T-cell (primary cell): ENCODE data around the gene CCN5. TPM values are rescaled to one million over a fixed set of nuclear protein-coding genes. Genes with fewer than 3 reads are reported as not detected.

ENCODE experiments used
- ATAC-seq, 4 experiments: fragments of 200-7000 bp in 3 of 4; fragments of 150-1000 bp in 1 of 4; cut with Tn5 transposase; replicated peaks in 1 of 4; 1 replicate in 3 of 4; 2 replicates in 1 of 4; pipeline ENCODE4 v1.10.0; 2021; ENCODE audit warnings: moderate library complexity in 3 of 4, mild to moderate bottlenecking in 2 of 4, moderate number of reproducible peaks in 1 of 4
- CTCF ChIA-PET, 2 donors: fragments of 300-600 bp; sonication (Branson Sonifier 250); formaldehyde crosslinking; loops; one replicate each; lab custom pipeline; 2022; ENCODE audit warnings: antibody characterized with exemption in 2 of 2; lab: Charles Lee
- POLR2A ChIA-PET, 2 donors: fragments of 300-600 bp; sonication (Branson Sonifier 250); formaldehyde crosslinking; loops; one replicate each; lab custom pipeline; 2022; ENCODE audit warnings: antibody characterized with exemption in 2 of 2; lab: Charles Lee
- DNase-seq, 35 experiments: peaks; one replicate each; pipeline versions ENCODE4 v3.0.0 to v3.0.0-alpha.2; 2013 to 2023
- H3K27ac ChIP-seq: one replicate; pipeline ENCODE4 v1.5.1; 2013; ENCODE audit warnings: low read length
- H3K27me3 ChIP-seq, 2 experiments: replicated peaks in 1 of 2; 1 replicate in 1 of 2; 2 replicates in 1 of 2; pipeline versions ENCODE4 v1.6.1 to v1.7.0; 2013; ENCODE audit warnings: low read length in 1 of 2, mixed read lengths in 1 of 2; ENCODE audit not compliant: control insufficient read depth in 2 of 2, insufficient read depth in 2 of 2; ENCODE audit errors: extremely low read depth in 1 of 2
- H3K36me3 ChIP-seq, 2 donors: 1 replicate in 1 of 2; 2 replicates in 1 of 2; pipeline versions ENCODE4 v1.6.1 to v1.7.0; 2013; ENCODE audit warnings: low read length in 1 of 2; ENCODE audit not compliant: control insufficient read depth in 2 of 2, insufficient read depth in 1 of 2; ENCODE audit errors: extremely low read depth in 1 of 2
- H3K4me1 ChIP-seq, 2 experiments: 1 replicate in 1 of 2; 2 replicates in 1 of 2; pipeline versions ENCODE4 v1.6.1 to v1.7.0; 2013; ENCODE audit warnings: low read length in 2 of 2, mixed read lengths in 1 of 2; ENCODE audit not compliant: insufficient read depth in 2 of 2, control insufficient read depth in 1 of 2; ENCODE audit errors: extremely low read depth in 1 of 2
- H3K4me3 ChIP-seq, 2 donors: 1 replicate in 1 of 2; 2 replicates in 1 of 2; pipeline versions ENCODE4 v1.5.1 to v1.7.0; 2013; ENCODE audit warnings: mild to moderate bottlenecking in 2 of 2, low read length in 1 of 2, moderate library complexity in 1 of 2; ENCODE audit not compliant: control insufficient read depth in 1 of 2; ENCODE audit errors: extremely low read depth in 1 of 2
- H3K9me3 ChIP-seq: 2 replicates; pipeline ENCODE4 v1.7.0; 2013
- H3K27ac Mint-ChIP-seq, 2 donors: one replicate each; pipeline ENCODE4 v1.8.0; 2020 to 2021; ENCODE audit warnings: mild to moderate bottlenecking in 2 of 2, mixed read lengths in 2 of 2
- H3K27me3 Mint-ChIP-seq, 2 donors: one replicate each; pipeline ENCODE4 v1.8.0; 2021 to 2022; ENCODE audit warnings: mixed read lengths in 2 of 2
- H3K36me3 Mint-ChIP-seq: one replicate; pipeline ENCODE4 v1.8.0; 2021; ENCODE audit warnings: mixed read lengths
- H3K4me1 Mint-ChIP-seq, 3 donors: one replicate each; pipeline ENCODE4 v1.8.0; 2020 to 2022; ENCODE audit warnings: mixed read lengths in 3 of 3, mild to moderate bottlenecking in 1 of 3
- H3K4me3 Mint-ChIP-seq, 3 donors: one replicate each; pipeline ENCODE4 v1.8.0; 2020 to 2022; ENCODE audit warnings: mild to moderate bottlenecking in 3 of 3, mixed read lengths in 3 of 3, moderate library complexity in 3 of 3
- H3K9me3 Mint-ChIP-seq, 3 donors: one replicate each; pipeline ENCODE4 v1.8.0; 2020 to 2022; ENCODE audit warnings: mixed read lengths in 3 of 3
- WGBS: methylation state at CpG from one replicate; pipeline ENCODE4 v1.1.5; 2013; ENCODE audit warnings: missing lambda C conversion rate; ENCODE audit not compliant: insufficient coverage; 5-methylcytosine and 5-hydroxymethylcytosine counted together
- total RNA-seq, 35 experiments: library from RNA in 6 of 35; stranded (reverse) in 6 of 35; fragments of 120-200 nt in 1 of 35; gene quantifications; one replicate each; pipeline versions ENCODE4 v1.2.1 to v1.2.4 and lab custom pipeline; 2013 to 2026

The CCN5 gene
- total RNA-seq, 5 donors from 2014 or later (not counting 1 experiment from before 2014, with no cell fraction given) = 0.13 to 0.41 (median 0.29) TPM; not detected in 2

DNA sequence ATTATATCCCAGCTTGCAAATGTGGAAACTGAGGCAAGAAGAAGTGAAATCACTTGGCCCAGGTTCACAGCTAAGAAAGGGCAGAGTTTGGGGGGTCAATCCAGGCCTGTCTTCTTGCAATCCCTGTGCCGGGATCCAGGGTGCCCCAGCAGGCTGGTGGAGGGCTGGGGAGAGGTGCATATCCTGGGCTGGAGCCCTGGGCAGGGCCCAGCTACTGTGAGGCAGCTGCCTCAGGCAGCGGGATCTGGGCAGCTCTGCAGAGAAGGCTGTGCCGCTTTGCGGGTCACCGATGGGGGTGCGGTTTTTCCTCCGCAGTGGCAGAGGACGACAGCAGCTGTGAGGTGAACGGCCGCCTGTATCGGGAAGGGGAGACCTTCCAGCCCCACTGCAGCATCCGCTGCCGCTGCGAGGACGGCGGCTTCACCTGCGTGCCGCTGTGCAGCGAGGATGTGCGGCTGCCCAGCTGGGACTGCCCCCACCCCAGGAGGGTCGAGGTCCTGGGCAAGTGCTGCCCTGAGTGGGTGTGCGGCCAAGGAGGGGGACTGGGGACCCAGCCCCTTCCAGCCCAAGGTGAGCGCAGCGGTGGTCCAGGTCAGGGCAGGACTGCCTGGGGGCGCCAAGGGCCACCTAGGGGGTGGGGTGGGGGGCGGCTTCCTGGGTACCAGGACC, 9.4 kb downstream of the CCN5 start:
- H3K9me3 ChIP-seq = no peaks in the 10 kb centered on the region
- 92% methylated on average over 22 of the region's 26 CpGs for WGBS
- ChIA-PET POLR2A (no interaction called here), CTCF (no interaction called here)
- Mint-ChIP-seq H3K4me1 (no peaks in the 10 kb centered on the region), H3K27me3 (no peaks in the 10 kb centered on the region), H3K4me3 (no peak overlapping the region), H3K9me3 (no peaks in the 10 kb centered on the region), H3K27ac (no peak overlapping the region), H3K36me3 (no peaks in the 10 kb centered on the region)
- peaks cover 0 to 4% of the 10 kb centered on the region in 2 experiments for H3K27me3 ChIP-seq
- no peak overlapping the region for H3K27ac ChIP-seq
- H3K4me1 ChIP-seq = no peaks in the 10 kb centered on the region
- H3K4me3 ChIP-seq = no peak overlapping the region
- H3K36me3 ChIP-seq = no peaks in the 10 kb centered on the region
- ATAC-seq = no peak
- DNase-seq = no peak

DNA sequence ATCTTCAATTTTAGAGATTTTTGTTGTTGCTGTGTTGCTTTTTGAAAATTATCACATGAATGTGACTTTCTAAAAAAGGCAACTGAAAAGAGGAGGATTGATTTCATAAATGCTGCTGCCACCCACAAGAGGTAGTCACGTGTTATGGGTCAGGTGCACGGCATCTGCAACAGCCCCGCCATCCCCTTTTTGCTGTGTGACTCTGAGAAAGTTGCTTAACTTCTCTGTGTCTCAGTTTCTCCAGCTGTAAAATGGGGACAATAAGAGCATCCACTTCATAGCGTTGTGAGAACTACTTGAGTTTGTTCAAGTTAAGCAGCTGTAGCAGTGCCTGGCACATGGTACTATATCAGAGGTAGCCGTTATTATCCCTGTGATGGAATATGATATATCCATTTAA, 10.7 kb downstream of the CCN5 start:
- peaks cover 0 to 4% of the 10 kb centered on the region in 2 experiments for H3K27me3 ChIP-seq
- ChIA-PET CTCF (interaction anchor here in 1 of 2 donors (0.6 kb wide), 1 partner anchor 374 kb away, joined by 8 read pairs; no protein-coding TSS in a partner anchor), POLR2A (no interaction called here)
- H3K4me3 ChIP-seq = no peak overlapping the region
- Mint-ChIP-seq H3K4me3 (no peak overlapping the region), H3K36me3 (no peaks in the 10 kb centered on the region), H3K4me1 (no peaks in the 10 kb centered on the region), H3K27me3 (no peaks in the 10 kb centered on the region), H3K27ac (no peak overlapping the region), H3K9me3 (no peaks in the 10 kb centered on the region)
- no peak for ATAC-seq
- WGBS = 100% methylated on average over 3 of the region's 5 CpGs
- no peaks in the 10 kb centered on the region for H3K9me3 ChIP-seq
- H3K27ac ChIP-seq = no peak overlapping the region
- H3K36me3 ChIP-seq = no peaks in the 10 kb centered on the region
- DNase-seq = no peak
- H3K4me1 ChIP-seq = no peaks in the 10 kb centered on the region

DNA sequence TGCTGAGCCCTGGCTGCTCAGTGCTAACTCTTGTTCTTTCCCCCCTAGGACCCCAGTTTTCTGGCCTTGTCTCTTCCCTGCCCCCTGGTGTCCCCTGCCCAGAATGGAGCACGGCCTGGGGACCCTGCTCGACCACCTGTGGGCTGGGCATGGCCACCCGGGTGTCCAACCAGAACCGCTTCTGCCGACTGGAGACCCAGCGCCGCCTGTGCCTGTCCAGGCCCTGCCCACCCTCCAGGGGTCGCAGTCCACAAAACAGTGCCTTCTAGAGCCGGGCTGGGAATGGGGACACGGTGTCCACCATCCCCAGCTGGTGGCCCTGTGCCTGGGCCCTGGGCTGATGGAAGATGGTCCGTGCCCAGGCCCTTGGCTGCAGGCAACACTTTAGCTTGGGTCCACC, 11.9 kb downstream of the CCN5 start:
- Histone ChIP-seq H3K4me3 (no peak overlapping the region), H3K4me1 (no peaks in the 10 kb centered on the region), H3K9me3 (no peaks in the 10 kb centered on the region), H3K36me3 (no peaks in the 10 kb centered on the region), H3K27ac (no peak overlapping the region), H3K27me3 (peaks cover 0 to 8% of the 10 kb centered on the region in 2 experiments)
- Mint-ChIP-seq H3K4me3 (no peak overlapping the region), H3K27ac (no peak overlapping the region), H3K9me3 (no peaks in the 10 kb centered on the region), H3K36me3 (no peaks in the 10 kb centered on the region), H3K27me3 (no peaks in the 10 kb centered on the region), H3K4me1 (no peaks in the 10 kb centered on the region)
- WGBS = 81% methylated on average over 11 of the region's 11 CpGs
- ChIA-PET CTCF (no interaction called here), POLR2A (no interaction called here)
- ATAC-seq = no peak
- no peak for DNase-seq

DNA sequence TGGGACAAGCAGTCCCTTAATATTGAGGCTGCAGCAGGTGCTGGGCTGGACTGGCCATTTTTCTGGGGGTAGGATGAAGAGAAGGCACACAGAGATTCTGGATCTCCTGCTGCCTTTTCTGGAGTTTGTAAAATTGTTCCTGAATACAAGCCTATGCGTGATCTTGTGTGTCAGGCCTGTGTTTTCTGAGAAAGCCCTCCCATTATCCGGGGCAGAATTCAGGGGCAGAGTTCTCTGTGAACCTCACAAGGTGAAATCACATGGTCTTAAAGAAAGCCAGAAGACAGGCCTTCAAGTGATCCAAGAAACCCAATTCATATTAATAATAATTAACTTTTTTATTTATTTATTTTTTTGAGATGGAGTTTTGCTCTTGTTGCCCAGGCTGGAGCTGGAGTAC, 12.5 kb downstream of the CCN5 start:
- ATAC-seq = no peak
- H3K27me3 ChIP-seq = peaks cover 0 to 8% of the 10 kb centered on the region in 2 experiments
- H3K4me1 ChIP-seq = no peaks in the 10 kb centered on the region
- no peaks in the 10 kb centered on the region for H3K9me3 Mint-ChIP-seq
- no peaks in the 10 kb centered on the region for H3K4me1 Mint-ChIP-seq
- no peaks in the 10 kb centered on the region for H3K36me3 Mint-ChIP-seq
- H3K27ac Mint-ChIP-seq = no peak overlapping the region
- DNase-seq = no peak
- POLR2A ChIA-PET = no interaction called here
- H3K9me3 ChIP-seq = no peaks in the 10 kb centered on the region
- H3K36me3 ChIP-seq = no peaks in the 10 kb centered on the region
- no peak overlapping the region for H3K27ac ChIP-seq
- no peak overlapping the region for H3K4me3 ChIP-seq
- CTCF ChIA-PET = interaction anchor here in 1 of 2 donors (0.7 kb wide), 1 partner anchor 140 kb away, joined by 4 read pairs; no protein-coding TSS in a partner anchor
- no peak overlapping the region for H3K4me3 Mint-ChIP-seq
- H3K27me3 Mint-ChIP-seq = no peaks in the 10 kb centered on the region
- 100% methylated on average over 1 of the region's 2 CpGs for WGBS

DNA sequence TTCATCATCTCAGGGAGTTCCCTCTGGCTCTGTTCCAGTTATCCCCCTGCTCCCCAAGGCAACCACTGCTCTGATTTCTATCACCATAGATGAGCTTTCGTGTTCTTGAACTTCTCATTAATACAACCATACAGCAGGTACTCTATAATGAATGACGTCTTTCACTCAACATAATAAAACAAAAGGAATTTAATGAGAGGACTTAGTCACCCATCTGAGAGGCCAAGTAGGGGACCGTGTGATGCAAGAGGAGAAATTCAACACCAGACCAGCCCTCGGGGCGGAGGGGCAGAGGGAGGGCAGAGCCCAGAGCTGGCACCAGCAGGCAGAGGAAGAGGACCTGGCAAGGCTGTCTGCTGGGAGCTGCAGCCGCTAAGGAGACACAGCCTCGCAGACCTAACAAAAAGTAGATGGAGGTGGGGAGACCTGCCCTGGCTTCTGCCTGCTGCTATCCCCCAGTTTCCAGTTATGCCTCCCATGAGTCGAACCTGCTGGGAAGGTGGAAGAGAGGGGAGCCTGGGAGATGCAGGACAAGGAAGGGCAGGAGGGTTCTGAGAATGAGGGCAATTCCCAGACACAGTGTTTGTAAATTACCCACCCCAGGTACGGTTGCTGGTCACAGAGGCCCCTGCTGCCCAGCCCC, 13.8 kb downstream of the CCN5 start:
- Histone ChIP-seq H3K36me3 (no peaks in the 10 kb centered on the region), H3K4me3 (no peak overlapping the region), H3K27me3 (peaks cover 0 to 8% of the 10 kb centered on the region in 2 experiments), H3K9me3 (no peaks in the 10 kb centered on the region), H3K4me1 (no peaks in the 10 kb centered on the region), H3K27ac (no peak overlapping the region)
- no peak overlapping the region for H3K27ac Mint-ChIP-seq
- no peak for ATAC-seq
- ChIA-PET POLR2A (no interaction called here), CTCF (no interaction called here)
- H3K27me3 Mint-ChIP-seq = no peaks in the 10 kb centered on the region
- no peak overlapping the region for H3K4me3 Mint-ChIP-seq
- H3K36me3 Mint-ChIP-seq = no peaks in the 10 kb centered on the region
- H3K9me3 Mint-ChIP-seq = no peaks in the 10 kb centered on the region
- DNase-seq = no peak
- 59% methylated on average over 4 of the region's 9 CpGs for WGBS
- H3K4me1 Mint-ChIP-seq = peaks cover 3 to 6% (median 3%) of the 10 kb centered on the region in 3 donors

DNA sequence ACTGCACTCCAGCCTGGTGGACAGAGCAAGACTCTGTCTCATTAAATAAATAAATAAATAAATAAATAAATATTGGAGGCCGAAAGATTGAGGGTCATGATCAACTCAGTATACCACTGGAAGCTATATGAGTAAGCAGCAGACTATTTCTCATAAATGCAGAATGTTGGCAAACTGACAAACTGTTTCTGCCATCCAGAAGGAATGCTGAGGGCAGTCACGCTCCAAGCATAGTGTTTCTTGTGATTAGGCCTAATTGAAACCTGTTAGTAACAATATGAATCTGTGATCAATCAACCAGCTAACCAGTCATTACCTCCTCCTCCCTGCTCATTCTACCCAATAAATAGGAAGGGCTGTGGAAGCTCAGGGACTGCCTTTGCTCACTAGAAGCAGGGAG, 15.3 kb downstream of the CCN5 start:
- Histone ChIP-seq H3K27me3 (peaks cover 0 to 10% of the 10 kb centered on the region in 2 experiments), H3K36me3 (no peaks in the 10 kb centered on the region), H3K4me1 (no peaks in the 10 kb centered on the region), H3K4me3 (no peak overlapping the region), H3K27ac (no peak overlapping the region), H3K9me3 (no peaks in the 10 kb centered on the region)
- Mint-ChIP-seq H3K36me3 (no peaks in the 10 kb centered on the region), H3K9me3 (no peaks in the 10 kb centered on the region), H3K4me1 (peaks cover 3 to 6% (median 3%) of the 10 kb centered on the region in 3 donors), H3K4me3 (no peak overlapping the region), H3K27ac (no peak overlapping the region), H3K27me3 (no peaks in the 10 kb centered on the region)
- WGBS = 80% methylated on average over 1 of the region's 2 CpGs
- CTCF ChIA-PET = no interaction called here
- POLR2A ChIA-PET = interaction anchor here in 1 of 2 donors (0.6 kb wide), 1 partner anchor 151 kb away, joined by 3 read pairs; no protein-coding TSS in a partner anchor
- ATAC-seq = no peak
- no peak for DNase-seq
